GF-D8 (cell line): ENCODE data around the gene MYO9A.

ENCODE experiments used
- DNase-seq: peaks from one replicate; lab custom pipeline; 2025; lab: John Stamatoyannopoulos, UW

The MYO9A gene

DNA sequence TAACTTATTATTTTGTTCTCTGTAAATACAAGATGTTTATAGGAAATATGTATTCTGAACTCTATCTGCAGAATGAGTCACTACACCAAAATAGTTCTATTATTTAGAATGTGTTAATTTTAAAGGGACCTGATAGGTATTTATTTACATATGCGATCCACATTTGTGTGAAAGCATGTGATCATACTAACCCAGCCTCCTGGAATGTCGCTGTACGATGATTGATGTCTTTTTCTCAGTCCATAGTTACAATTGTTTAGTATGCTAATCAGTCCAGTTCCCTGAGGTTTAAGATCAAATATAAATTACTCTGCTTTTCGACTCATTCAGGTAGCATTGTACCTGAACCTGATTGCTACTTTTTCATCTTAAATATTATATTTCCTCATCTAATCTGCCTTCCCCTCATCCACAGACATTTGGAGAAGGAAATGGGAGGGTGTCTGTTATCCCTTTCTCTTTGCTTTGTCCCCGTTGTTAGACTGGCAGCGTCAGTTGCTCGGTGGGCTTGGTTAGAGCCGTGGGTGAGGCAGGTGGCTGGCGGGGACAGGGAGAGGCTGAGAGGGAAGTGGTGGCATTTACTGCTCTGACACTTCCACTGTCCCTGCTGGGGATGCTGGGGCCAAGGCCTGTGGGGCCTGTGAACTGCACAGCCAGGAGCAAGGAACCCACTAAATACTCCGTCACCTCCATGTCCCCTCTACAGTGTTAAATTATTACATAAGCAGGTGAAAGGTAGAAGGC is 335.4 kb downstream of the MYO9A start:
- no peak for DNase-seq

GRCh38 chr15:71781965-71782265 is 336.0 kb downstream of the MYO9A start:
- no peak for DNase-seq

GRCh38 chr15:71781179-71781964 is 336.6 kb downstream of the MYO9A start:
- no peak for DNase-seq

- no peak for DNase-seq
Observed at GRCh38 chr15:71780115-71780976, 337.6 kb downstream of the MYO9A start.

GRCh38 chr15:71779073-71779797 is 338.7 kb downstream of the MYO9A start:
- no peak for DNase-seq

DNA sequence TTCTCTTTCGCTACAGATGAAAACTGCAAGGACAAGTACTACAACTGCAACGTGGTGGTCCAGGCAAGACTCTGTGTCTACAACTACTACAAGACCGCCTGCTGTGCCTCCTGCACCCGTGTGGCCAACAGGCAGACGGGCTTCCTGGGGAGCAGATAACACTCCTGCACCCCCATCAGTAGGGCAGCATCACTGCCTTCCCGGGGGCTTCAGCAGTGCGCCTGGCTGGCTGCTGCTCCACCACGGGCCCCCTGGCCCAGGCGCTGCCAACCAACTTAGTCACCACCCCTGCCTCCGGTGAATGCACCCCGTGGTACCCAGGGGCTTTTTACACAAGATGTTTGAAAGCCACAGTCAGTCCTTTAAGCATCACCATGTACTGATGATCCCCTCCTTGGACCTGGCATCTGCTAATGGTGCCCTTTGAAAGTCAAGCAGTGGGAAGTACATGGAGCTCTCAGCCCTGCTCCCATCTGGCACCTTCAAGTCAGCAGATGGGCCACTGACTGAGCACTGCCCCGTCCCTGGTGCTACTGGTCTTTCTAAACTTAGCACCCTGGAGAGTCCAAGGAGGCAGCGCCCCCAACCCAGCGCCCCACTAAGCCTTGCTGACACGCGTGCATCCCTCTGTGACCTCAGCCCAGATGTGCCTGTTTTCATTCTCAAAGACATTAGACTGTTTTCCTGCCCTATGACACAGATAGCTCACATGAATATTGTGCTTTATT is 340.6 kb downstream of the MYO9A start:
- no peak for DNase-seq

DNA sequence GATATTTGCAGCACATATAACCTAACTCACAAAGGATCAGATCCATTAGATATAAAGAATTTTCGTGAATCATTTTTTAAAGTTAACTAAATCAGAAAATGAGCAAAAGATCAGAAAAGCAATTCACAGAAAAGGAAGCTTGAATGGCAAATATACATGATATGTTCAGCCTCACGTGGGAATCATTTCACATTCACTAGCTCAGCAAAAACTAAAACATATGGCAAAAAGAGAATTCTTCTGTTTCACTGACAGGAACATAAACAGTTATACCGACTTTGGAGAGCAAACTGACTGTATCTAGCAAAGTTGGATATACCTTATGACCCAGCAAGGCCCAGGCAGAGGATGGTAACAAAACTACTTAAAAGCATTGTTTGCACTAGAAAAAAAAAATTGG is 341.6 kb downstream of the MYO9A start:
- no peak for DNase-seq

- no peak for DNase-seq
Observed at GRCh38 chr15:71775856-71776255, 342.1 kb downstream of the MYO9A start.

DNA sequence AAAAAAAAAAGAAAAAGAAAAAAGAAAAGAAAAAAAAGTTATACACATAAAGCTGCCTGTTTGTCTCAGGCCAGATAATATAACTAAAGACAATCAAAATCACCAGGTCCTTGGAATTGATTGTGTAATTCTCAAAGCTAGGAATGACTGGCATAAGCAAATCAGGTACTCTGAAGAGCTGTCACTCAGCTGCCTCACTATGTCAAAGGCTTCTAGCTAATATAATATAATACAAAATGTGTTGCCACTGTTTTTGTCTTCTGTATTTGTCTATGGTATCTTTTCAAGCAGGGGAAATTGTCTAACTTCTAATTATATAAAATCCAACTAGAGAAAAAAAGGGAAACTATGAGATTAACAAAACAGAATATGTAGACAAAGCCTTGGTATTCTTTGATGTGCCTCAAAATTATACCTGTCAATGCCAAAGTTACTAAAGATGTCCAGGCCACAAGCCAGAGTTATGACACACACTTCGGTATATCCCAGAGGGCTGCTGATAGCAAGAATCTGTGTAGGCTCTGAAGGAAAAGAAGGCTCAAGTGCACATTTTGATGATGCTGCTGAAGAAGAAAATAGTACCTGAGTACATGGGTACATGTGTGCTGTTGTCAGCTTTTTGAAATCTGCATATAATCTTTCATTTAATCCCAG is 344.6 kb downstream of the MYO9A start:
- no peak for DNase-seq
